Activated CD4-positive, alpha-beta T cell treated with anti-CD3 and anti-CD28 coated beads for 24 hours (primary cell): ENCODE results near the gene AGTR1.
"Not testable (repeated sequence)": the region's sequence is repeated elsewhere in the genome, so short reads cannot be mapped to it uniquely, and the experiment has no call there.

Experiments used
- DNase-seq, 2 donors: peaks; one replicate each; pipeline ENCODE4 v3.0.0-alpha.2; 2020; ENCODE audit warnings: low read depth in 2 of 2

AGTR1 gene

GRCh38 chr3:148718982-148719862, 21.5 kb downstream of the AGTR1 start:
- no peak for DNase-seq

GRCh38 chr3:148720873-148721272, 23.2 kb downstream of the AGTR1 start:
- DNase-seq: no peak

GRCh38 chr3:148723631-148724030, 25.9 kb downstream of the AGTR1 start:
- DNase-seq: no peak

- DNase-seq: no peak
These were observed 29.5 kb downstream of the AGTR1 start for GRCh38 chr3:148727231-148727630.

GRCh38 chr3:148728753-148729152, 31.1 kb downstream of the AGTR1 start:
- no peak for DNase-seq

- no peak for DNase-seq
These were observed 31.9 kb downstream of the AGTR1 start for GRCh38 chr3:148729476-148730055.

- no peak for DNase-seq
These were observed 33.0 kb downstream of the AGTR1 start for GRCh38 chr3:148730676-148731075.

- no peak for DNase-seq
These were observed 37.9 kb downstream of the AGTR1 start for GRCh38 chr3:148735597-148735996.

GRCh38 chr3:148736086-148736485, 38.4 kb downstream of the AGTR1 start:
- no peak for DNase-seq

GRCh38 chr3:148737104-148737530, 39.4 kb downstream of the AGTR1 start:
- no peak for DNase-seq

- DNase-seq: no peak
These were observed 42.0 kb downstream of the AGTR1 start for GRCh38 chr3:148739720-148740119.

- DNase-seq: no peak
These were observed 42.6 kb downstream of the AGTR1 start for GRCh38 chr3:148740291-148740690.

GRCh38 chr3:148741219-148741618, 43.5 kb downstream of the AGTR1 start:
- DNase-seq: no peak

- no peak for DNase-seq
These were observed 44.4 kb downstream of the AGTR1 start for GRCh38 chr3:148742118-148742517.

GRCh38 chr3:148746053-148746452, 48.4 kb downstream of the AGTR1 start:
- no peak for DNase-seq

GRCh38 chr3:148748283-148748682, 50.6 kb downstream of the AGTR1 start:
- DNase-seq: no peak

GRCh38 chr3:148750296-148750695, 52.6 kb downstream of the AGTR1 start:
- no peak for DNase-seq

GRCh38 chr3:148751461-148751860, 53.8 kb downstream of the AGTR1 start:
- no peak for DNase-seq

GRCh38 chr3:148753385-148753784, 55.7 kb downstream of the AGTR1 start:
- not testable (repeated sequence) for DNase-seq

- no peak for DNase-seq
These were observed 57.9 kb downstream of the AGTR1 start for GRCh38 chr3:148755570-148755969.

GRCh38 chr3:148756311-148756710, 58.6 kb downstream of the AGTR1 start:
- no peak for DNase-seq

- no peak for DNase-seq
These were observed 59.8 kb downstream of the AGTR1 start for GRCh38 chr3:148757238-148758215.
